Right lobe of liver (tissue), 6 donors: ENCODE measurements around the gene DYNLRB1. TPM values are rescaled to one million over a fixed set of nuclear protein-coding genes. Genes with fewer than 3 reads are reported as not detected.
A peak's percentile ranks its signal among the peaks of the same experiment; 100 is the strongest.

Experiments used
- ATAC-seq, 4 donors: fragments of 200-7000 bp; cut with Tn5 transposase; one replicate each; pipeline ENCODE4 v1.9.1; 2020; ENCODE audit warnings: mild to moderate bottlenecking in 4 of 4, moderate library complexity in 4 of 4
- DNase-seq, 3 donors: peaks; one replicate each; pipeline ENCODE4 v3.0.0-alpha.2; 2020
- H3K27ac ChIP-seq, 3 donors: fragments of 200-600 bp; one replicate each; pipeline ENCODE4 v1.8.0; 2022
- H3K27me3 ChIP-seq, 2 donors: fragments of 200-600 bp; one replicate each; pipeline ENCODE4 v1.8.0; 2022
- H3K36me3 ChIP-seq, 4 donors: fragments of 200-600 bp; sonication (generic) in 1 of 4; one replicate each; pipeline versions ENCODE4 v1.5.1 to v1.8.0; 2017 to 2022; ENCODE audit warnings: control low read depth in 1 of 4
- H3K4me1 ChIP-seq, 4 donors: fragments of 200-600 bp; sonication (generic) in 1 of 4; one replicate each; pipeline versions ENCODE4 v1.5.1 to v1.8.0; 2017 to 2022; ENCODE audit warnings: control low read depth in 1 of 4
- H3K4me3 ChIP-seq, 3 donors: fragments of 200-600 bp; one replicate each; pipeline ENCODE4 v1.8.0; 2022
- H3K9me3 ChIP-seq, 4 donors: fragments of 200-600 bp; sonication (generic) in 1 of 4; one replicate each; pipeline versions ENCODE4 v1.5.1 to v1.8.0; 2017 to 2022; ENCODE audit warnings: control low read depth in 1 of 4
- POLR2A ChIP-seq: fragments of 450-650 bp; IDR thresholded peaks from one replicate; pipeline ENCODE4 v1.6.1; 2017; ENCODE audit warnings: antibody characterized with exemption, mild to moderate bottlenecking
- WGBS: methylation state at CpG from one replicate; pipeline ENCODE4 v1.1.6; 2018; ENCODE audit warnings: low coverage, low lambda C conversion rate; ENCODE audit not compliant: insufficient coverage; ENCODE audit errors: missing lambda C conversion rate; 5-methylcytosine and 5-hydroxymethylcytosine counted together
- intact Hi-C, 2 donors: fragments of 100-400 bp; cut with DNase I; formaldehyde crosslinking; loops; one replicate each; pipeline versions ENCODE4 v1.11.2 to v1.14.1; 2022
- total RNA-seq, 6 experiments: library from RNA; depleted of rRNA in 2 of 6; stranded (reverse); fragments of >200 nt in 2 of 6; fragmentation: NEBNext Ultra II Directional in 3 of 6; extraction: Animal tissue kit (Norgen Biotek cat#: 25700) in 3 of 6; gene quantifications; one replicate each; pipeline versions ENCODE4 v1.1.0 to v1.2.4, GENCODE V29; 2016 to 2023
- TF ChIP-seq, protein P1 (sequence below), 4 donors: fragments of 200-600 bp in 3 of 4; fragments of 450-650 bp in 1 of 4; IDR thresholded peaks; one replicate each; pipeline versions ENCODE4 v1.5.1 to v1.8.0; 2016 to 2022; ENCODE audit warnings: antibody characterized with exemption in 4 of 4, mild to moderate bottlenecking in 2 of 4
- donor health status: DM: no; HTN: yes; CAD: no.
- donor health status: DM: no; HTN: no; CAD: no.
- donor health status: DM: no; HTN: no; CAD: no.
- donor health status: DM: no; HTN: yes; CAD: no.
- donor health status: DM: no; HTN: yes; CAD: no.

DYNLRB1 gene
- total RNA-seq, 6 experiments from 2014 or later = 34.8 to 84.3 (median 42.7) TPM

DNA sequence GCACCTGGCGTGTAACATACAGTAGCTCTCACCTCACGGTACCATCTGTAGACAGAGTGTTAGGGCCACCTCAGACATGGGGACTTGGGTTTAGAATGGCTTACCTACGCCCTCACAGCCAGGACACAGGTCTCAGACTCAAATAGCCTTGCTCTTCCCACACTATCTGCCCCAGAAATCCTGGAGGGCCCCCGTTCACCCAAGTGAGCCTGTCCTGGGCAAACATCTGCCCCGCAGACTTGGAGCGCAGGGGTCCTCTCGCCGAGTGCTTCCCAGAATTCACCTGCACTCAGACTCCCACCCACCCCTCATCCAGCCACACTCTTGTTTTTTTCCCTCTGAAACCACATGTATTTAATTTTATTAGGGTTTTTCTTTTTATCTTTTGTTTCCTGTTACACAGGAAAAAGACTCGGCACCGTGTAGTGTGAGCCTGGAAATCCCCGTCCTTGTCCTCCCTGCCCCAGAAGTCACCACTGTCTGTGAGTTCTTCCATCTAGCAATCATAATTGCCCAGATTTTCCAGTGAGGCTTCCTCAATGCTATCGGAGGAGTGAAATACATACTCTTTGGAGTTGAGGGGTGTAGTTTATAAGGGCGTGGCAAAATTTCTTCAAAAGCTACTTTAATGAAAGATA is 25.2 kb downstream of the DYNLRB1 start:
- intact Hi-C loops = loop anchor here in 1 of 2 donors (10.0 kb wide), 1 partner anchor 163 kb away; the partner anchor contains the start of gene TP53INP2
- DNase-seq = no peak
- H3K27ac ChIP-seq = no peak overlapping the region
- no peaks in the 10 kb centered on the region for H3K9me3 ChIP-seq
- 61% methylated on average over 7 of the region's 13 CpGs for WGBS
- no peak overlapping the region for H3K4me3 ChIP-seq
- ATAC-seq = peak in 2 of 4 donors; percentile 8 to 11
- H3K4me1 ChIP-seq = peaks cover 0 to 6% (median 2%) of the 10 kb centered on the region in 4 donors
- TF ChIP-seq POLR2A = no peak
- TF ChIP-seq, protein P1, sequence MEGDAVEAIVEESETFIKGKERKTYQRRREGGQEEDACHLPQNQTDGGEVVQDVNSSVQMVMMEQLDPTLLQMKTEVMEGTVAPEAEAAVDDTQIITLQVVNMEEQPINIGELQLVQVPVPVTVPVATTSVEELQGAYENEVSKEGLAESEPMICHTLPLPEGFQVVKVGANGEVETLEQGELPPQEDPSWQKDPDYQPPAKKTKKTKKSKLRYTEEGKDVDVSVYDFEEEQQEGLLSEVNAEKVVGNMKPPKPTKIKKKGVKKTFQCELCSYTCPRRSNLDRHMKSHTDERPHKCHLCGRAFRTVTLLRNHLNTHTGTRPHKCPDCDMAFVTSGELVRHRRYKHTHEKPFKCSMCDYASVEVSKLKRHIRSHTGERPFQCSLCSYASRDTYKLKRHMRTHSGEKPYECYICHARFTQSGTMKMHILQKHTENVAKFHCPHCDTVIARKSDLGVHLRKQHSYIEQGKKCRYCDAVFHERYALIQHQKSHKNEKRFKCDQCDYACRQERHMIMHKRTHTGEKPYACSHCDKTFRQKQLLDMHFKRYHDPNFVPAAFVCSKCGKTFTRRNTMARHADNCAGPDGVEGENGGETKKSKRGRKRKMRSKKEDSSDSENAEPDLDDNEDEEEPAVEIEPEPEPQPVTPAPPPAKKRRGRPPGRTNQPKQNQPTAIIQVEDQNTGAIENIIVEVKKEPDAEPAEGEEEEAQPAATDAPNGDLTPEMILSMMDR (IDR thresholded peaks at IDR 0.05) = no peak
- peaks cover 0 to 29% (median 11%) of the 10 kb centered on the region in 4 donors for H3K36me3 ChIP-seq
- H3K27me3 ChIP-seq = no peaks in the 10 kb centered on the region

DNA sequence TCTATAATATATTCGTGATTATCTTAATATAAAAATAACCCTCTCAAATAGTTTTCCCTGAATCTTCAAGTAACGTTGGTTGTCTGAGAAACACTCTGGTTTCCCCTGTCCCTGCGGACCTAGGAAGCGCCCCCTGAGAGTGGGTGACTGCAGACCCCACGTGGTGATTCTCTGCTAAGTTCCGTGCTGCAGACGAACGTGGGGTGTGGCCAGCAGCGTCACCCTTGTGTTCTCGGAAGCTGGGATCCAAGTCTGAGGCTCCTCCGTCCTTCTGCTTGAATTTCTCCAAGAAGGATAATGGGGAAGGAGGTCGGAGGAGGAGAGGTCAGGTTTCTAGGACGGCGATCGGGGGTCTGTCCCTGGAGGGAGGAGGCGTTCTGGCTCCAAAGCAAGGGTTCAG is 25.7 kb downstream of the DYNLRB1 start:
- peaks cover 0 to 6% (median 2%) of the 10 kb centered on the region in 4 donors for H3K4me1 ChIP-seq
- intact Hi-C loops = loop anchor here in 1 of 2 donors (10.0 kb wide), 1 partner anchor 163 kb away; the partner anchor contains the start of gene TP53INP2
- no peak overlapping the region for H3K4me3 ChIP-seq
- ATAC-seq = no peak
- H3K9me3 ChIP-seq = no peaks in the 10 kb centered on the region
- WGBS = 61% methylated on average over 10 of the region's 16 CpGs
- H3K36me3 ChIP-seq = peaks cover 0 to 25% (median 11%) of the 10 kb centered on the region in 4 donors
- no peak overlapping the region for H3K27ac ChIP-seq
- DNase-seq = no peak
- no peaks in the 10 kb centered on the region for H3K27me3 ChIP-seq
- TF ChIP-seq, protein P1 (IDR thresholded peaks at IDR 0.05) = no peak
- TF ChIP-seq POLR2A = no peak

DNA sequence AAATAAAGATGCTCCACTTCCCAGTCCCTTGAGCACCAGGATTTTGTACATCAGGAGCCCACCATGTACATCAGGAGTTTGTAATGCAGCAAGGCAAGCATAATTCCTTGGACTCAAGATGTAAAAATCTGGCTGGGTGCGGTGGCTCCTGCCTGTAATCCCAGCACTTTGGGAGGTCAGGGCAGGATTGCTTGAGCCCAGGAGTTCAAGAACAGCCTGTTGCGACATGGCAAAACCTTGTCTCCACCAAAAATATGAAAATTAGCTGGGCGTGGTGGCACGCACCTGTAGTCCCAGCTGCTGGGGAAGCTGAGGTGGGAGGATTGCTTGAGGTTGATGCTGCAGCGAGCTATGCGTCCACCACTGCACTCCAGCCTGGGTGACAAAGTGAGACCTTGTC is 26.2 kb downstream of the DYNLRB1 start:
- intact Hi-C loops = loop anchor here in 1 of 2 donors (10.0 kb wide), 1 partner anchor 162 kb away; the partner anchor contains the start of gene TP53INP2
- H3K27me3 ChIP-seq = no peaks in the 10 kb centered on the region

DNA sequence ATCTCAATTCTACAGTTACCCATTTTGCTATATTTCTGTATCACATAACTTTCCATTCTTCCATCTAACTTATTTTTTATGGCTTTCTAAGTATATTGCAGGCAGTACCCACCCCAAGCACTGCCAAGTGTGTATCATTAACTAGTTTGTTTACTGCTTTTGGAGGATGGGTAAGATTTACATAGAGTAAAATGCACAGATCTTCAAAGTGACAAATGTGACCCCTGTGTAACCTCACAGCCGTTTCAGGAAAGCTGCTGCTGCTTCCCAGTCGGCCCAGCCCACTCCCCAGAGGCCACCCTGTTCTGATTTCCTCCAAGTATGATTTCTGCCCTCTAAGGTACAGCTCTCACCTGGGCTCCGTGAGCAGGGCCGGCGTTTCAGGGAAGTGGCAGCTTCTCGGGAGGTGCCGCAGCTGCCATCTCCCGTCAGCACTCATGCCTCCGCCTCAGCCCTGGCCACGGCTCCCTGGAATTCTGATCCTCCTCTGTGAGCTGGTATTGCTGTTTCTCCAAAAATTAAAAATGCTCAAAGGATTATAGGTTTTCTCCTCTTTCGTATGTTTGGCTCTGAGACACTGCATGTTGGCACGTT is 27.3 kb downstream of the DYNLRB1 start:
- intact Hi-C loops = loop anchor here in 1 of 2 donors (10.0 kb wide), 1 partner anchor 161 kb away; the partner anchor contains the start of gene TP53INP2

More for the DNA sequence above, 26.2 kb downstream of the DYNLRB1 start:
- H3K36me3 ChIP-seq = peaks cover 0 to 22% (median 11%) of the 10 kb centered on the region in 4 donors
- no peak for TF ChIP-seq POLR2A
- peaks cover 0 to 6% (median 2%) of the 10 kb centered on the region in 4 donors for H3K4me1 ChIP-seq
- ATAC-seq (no peak), DNase-seq (no peak)
- WGBS = 100% methylated on average over 2 of the region's 6 CpGs
- H3K27ac ChIP-seq = no peak overlapping the region
- no peaks in the 10 kb centered on the region for H3K9me3 ChIP-seq
- no peak overlapping the region for H3K4me3 ChIP-seq

DNA sequence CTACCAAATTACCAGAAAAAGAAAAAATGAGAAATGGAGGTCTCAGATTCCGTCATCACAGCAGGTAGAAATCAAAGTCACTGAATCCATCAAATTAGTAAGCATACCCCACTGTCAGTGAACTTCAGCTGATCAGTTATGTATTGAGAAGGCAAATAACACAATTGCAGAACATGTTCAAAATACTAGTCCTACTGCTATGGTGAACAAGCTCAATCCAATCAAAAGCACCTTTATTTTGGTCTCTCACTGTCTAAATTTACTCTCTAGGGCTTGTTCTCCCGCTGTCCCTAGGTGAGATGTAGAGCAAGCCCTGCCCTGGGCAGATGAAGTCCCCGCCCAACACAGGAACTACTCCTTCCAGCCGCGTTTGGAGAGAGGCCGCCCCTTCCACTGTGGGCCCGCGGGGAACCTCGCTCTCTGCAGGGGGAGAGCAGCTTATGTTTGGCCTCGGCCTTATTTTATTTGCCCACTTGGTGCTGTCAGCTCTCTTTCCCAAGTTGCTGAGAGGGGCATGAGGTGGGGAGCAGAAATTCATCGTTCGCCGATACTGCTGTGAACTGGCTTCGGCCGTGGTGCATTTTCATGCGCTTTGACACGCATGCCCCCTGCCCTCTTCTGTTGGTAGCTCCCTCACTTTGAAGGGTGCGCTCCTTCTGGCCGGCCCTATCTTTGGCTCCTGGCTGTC is 28.0 kb downstream of the DYNLRB1 start:
- H3K4me3 ChIP-seq = no peak overlapping the region
- ATAC-seq (peak in 3 of 4 donors; percentile 22 to 31 (median 30)), DNase-seq (no peak)
- H3K27ac ChIP-seq = no peak overlapping the region
- H3K4me1 ChIP-seq = peaks cover 0 to under 1% (median 0%) of the 10 kb centered on the region in 4 donors
- H3K9me3 ChIP-seq = no peaks in the 10 kb centered on the region
- H3K36me3 ChIP-seq = peaks cover 0 to 21% (median 9%) of the 10 kb centered on the region in 4 donors
- no peaks in the 10 kb centered on the region for H3K27me3 ChIP-seq
- no peak for TF ChIP-seq POLR2A
- TF ChIP-seq, protein P1 (IDR thresholded peaks at IDR 0.05) = no peak
- intact Hi-C loops = loop anchor here in 1 of 2 donors (10.0 kb wide), 1 partner anchor 161 kb away; the partner anchor contains the start of gene TP53INP2
- WGBS = 50% methylated on average over 4 of the region's 19 CpGs

More for the DNA sequence above, 27.3 kb downstream of the DYNLRB1 start:
- 59% methylated on average over 5 of the region's 12 CpGs for WGBS
- Histone ChIP-seq H3K27me3 (no peaks in the 10 kb centered on the region), H3K27ac (no peak overlapping the region), H3K9me3 (no peaks in the 10 kb centered on the region), H3K4me3 (no peak overlapping the region), H3K4me1 (peaks cover 0 to 6% (median 2%) of the 10 kb centered on the region in 4 donors), H3K36me3 (peaks cover 0 to 22% (median 11%) of the 10 kb centered on the region in 4 donors)
- ATAC-seq = no peak
- no peak for TF ChIP-seq POLR2A
- DNase-seq = no peak
